Measurements from ENCODE around the gene CAMSAP2.
"Not testable (repeated sequence)": the region's sequence is repeated elsewhere in the genome, so short reads cannot be mapped to it uniquely, and the experiment has no call there.

The CAMSAP2 gene

GRCh38 chr1:200738949-200739651, 407 bp downstream of the CAMSAP2 start:
- DNase-seq (ENCODE audit: low read depth in 2 of 2, low spot score in 1 of 2): peak; percentile 12 to 20

DNA sequence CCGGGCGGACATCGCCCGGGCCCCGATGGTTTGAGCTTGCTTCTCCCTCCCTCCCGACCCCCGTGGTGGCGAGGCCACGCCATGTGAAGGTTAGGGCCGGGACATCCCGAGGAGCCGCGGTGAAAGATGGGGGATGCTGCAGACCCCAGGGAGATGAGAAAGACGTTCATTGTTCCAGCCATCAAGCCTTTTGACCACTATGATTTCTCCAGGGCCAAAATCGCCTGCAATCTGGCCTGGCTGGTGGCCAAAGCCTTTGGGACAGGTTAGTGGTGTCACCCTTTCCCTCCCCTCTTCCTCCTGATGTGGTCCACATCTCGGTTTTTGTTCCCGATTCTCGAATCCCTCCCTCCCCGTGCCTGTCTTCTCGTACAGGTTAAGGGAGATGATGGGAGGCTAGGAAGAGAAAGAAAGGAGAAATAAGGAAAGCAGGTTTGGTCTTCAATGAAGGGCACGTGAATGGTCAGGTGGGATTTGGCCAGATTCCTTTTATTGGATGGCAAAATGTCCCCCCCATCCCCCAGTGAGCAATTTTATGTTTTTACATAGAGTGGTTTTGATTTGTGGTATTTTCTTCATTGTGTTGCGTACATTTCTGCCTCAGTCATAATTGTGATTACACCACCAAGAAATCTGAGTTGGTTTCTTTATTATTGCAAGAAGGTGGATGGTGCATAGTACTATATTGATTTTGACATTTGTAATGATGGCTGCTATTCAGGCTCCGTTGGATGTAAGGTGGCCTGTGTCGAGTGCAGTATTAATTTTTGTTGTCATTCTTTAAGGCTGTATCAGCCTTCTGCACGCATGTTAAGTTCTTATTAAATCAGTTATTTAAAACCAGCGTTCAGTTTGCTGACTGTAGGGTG, 1.2 kb downstream of the CAMSAP2 start:
- no peak for DNase-seq (ENCODE audit: low read depth in 2 of 2, low spot score in 1 of 2)

DNA sequence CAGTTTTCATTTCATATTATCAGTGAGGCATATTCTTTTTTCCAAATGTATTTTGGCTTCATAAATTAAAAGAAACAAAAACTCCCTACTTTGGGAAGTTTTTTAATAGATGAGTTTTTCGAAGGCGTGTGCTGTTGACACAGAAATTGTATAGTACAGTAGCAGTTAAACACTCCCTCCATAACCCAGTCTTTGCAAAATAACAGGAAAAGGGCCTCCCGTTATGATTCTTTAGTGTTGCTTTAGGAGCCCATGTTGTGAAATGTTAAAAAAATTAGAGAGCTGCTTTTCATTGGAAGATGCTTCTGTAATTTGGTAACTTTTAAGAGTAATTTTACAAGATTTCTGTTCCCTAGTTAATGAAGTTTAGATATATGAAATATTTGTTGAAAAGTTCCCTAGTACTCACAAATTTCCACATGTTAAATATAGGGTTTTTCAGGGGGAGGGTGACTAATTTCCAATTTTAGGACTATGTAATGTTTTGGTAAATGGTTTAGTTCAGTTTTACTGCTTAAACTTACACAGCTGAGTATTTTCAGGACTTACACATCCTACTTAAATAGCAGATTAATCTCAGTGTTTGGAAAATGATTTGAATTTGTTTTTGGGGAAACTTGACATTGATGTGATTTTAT, 2.0 kb downstream of the CAMSAP2 start:
- no peak for DNase-seq (ENCODE audit: low read depth in 2 of 2, low spot score in 1 of 2)

DNA sequence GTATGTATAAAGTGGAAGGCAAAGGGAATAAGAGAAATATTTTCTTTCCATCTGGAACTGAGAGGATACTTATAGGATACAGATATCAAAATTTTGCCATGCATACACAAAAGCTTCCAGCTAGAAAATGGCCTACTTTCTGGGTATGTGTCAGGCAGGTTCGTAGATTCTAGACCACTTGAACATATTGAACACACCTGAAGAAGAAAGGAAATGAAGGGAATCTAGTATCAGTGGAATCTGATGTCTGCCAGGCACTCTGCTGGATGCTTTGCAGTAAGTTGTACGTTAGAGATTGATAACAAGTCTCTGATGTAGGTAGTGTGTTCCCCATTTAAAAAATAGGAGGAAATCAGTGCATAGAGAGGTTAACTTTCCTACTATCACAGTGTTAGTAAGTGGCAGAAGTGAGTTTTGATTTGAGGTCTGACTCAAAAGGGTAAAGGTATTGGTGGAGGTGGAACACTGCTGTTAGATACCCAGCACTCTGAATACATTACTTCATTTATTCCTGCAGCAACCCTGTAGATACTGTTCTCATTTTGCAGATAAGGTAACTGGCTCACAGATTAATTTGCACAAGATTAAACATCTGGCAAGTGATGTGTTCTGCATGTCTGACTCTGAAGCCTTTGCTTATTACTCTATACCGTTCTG, 3.0 kb downstream of the CAMSAP2 start:
- no peak for DNase-seq (ENCODE audit: low read depth in 2 of 2, low spot score in 1 of 2)

GRCh38 chr1:200744143-200744542, 5.5 kb downstream of the CAMSAP2 start:
- no peak for DNase-seq (ENCODE audit: low read depth in 2 of 2, low spot score in 1 of 2)

GRCh38 chr1:200749090-200749489, 10.4 kb downstream of the CAMSAP2 start:
- no peak for DNase-seq (ENCODE audit: low read depth in 2 of 2, low spot score in 1 of 2)

- DNase-seq (ENCODE audit: low read depth in 2 of 2, low spot score in 1 of 2): not testable (repeated sequence)
These were observed 12.1 kb downstream of the CAMSAP2 start for GRCh38 chr1:200750749-200751148.

DNA sequence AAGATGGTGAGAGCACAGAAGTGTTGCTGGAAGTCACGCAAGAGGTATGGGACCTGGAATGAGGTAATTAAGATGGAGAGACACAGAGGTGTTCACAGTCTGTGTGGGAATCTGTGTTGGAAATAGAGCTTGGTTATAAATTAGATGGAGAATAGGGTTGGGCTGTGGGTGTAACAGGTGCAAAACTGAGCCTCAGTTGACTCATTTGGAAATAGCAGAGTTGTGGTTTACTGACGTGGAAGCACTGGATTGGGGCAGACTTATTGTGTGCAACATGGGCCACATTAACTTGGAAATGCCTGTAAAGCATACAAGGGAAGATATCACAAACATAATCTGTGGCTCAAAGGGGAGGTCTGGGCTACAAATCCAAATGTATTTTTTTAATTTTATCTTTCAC, 13.0 kb downstream of the CAMSAP2 start:
- DNase-seq (ENCODE audit: low read depth in 2 of 2, low spot score in 1 of 2): no peak

- DNase-seq (ENCODE audit: low read depth in 2 of 2, low spot score in 1 of 2): no peak
These were observed 15.0 kb downstream of the CAMSAP2 start for GRCh38 chr1:200753650-200754198.

- DNase-seq (ENCODE audit: low read depth in 2 of 2, low spot score in 1 of 2): no peak
These were observed 16.8 kb downstream of the CAMSAP2 start for GRCh38 chr1:200755456-200755855.

DNA sequence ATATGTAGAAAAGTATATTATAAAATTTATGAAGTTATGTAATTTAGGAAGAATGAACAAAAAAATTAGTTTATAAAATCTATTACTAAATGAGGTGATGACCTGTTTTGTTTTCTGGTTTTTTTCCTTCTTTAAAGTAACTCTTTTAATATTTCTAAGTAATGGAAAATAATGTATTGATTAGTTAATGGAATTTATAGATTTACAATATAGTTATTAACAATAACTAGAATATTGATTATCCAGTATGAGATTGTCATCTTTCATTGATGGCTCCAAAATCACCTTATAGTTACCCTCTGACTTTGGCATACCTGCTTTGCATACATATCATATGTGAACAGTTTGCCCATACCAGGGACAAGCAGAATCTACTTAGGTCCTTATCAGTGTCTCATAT, 23.4 kb downstream of the CAMSAP2 start:
- no peak for DNase-seq (ENCODE audit: low read depth in 2 of 2, low spot score in 1 of 2)

DNA sequence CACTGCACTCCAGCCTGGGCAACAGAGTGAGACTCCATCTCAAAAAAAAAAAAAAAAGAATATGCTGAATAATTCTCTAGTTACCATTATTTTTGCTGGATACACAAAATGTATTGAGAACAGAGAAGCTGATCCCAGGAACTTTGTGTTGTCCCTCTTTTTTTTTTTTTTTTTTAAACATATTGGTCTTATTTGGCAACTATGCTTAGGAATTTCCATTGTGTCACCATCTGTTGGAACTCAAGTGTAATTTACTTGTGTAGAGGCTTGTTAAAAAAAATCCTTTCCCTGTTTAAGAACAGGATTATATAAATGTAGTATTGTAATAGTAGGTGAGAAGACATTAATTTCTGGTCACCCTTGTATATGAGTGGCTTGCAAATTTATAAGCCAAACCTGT, 28.6 kb downstream of the CAMSAP2 start:
- no peak for DNase-seq (ENCODE audit: low read depth in 2 of 2, low spot score in 1 of 2)

- no peak for DNase-seq (ENCODE audit: low read depth in 2 of 2, low spot score in 1 of 2)
These were observed 33.2 kb downstream of the CAMSAP2 start for GRCh38 chr1:200771625-200772555.

- no peak for DNase-seq (ENCODE audit: low read depth in 2 of 2, low spot score in 1 of 2)
These were observed 35.6 kb downstream of the CAMSAP2 start for GRCh38 chr1:200774311-200774710.

DNA sequence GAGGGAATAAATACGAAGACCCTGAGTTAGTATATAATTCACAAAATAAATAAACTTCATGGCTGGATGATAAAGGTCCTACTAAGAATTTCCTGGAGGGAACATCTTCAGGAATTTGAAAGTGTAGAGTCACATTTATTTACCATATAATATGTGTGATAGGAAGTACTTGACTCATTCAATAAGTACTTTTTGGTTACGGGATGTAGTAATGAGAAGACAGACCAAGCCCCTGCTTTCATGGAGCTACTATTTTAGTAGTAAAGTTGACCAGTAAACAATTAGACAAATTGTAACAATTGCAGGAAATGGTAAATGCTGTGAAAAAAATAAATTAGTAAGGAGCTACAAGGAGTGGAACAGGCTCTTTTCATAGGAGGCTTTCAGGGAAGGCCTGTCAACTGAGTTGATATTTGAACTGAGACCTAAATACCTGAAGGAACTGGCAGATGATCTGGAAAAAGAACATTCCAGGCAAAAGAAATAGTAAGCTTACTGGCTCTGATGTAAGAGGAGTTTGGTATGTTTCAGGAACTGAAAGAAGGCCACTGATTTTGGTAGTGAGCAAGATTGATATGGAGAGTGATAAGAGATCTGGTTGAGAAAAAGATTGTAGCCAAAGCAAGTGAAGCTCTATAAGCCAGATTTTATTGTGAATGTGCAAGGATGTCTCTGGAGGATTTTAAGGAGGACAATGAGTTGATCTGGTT, 36.2 kb downstream of the CAMSAP2 start:
- DNase-seq (ENCODE audit: low read depth in 2 of 2, low spot score in 1 of 2): no peak

GRCh38 chr1:200775850-200776249, 37.2 kb downstream of the CAMSAP2 start:
- no peak for DNase-seq (ENCODE audit: low read depth in 2 of 2, low spot score in 1 of 2)

DNA sequence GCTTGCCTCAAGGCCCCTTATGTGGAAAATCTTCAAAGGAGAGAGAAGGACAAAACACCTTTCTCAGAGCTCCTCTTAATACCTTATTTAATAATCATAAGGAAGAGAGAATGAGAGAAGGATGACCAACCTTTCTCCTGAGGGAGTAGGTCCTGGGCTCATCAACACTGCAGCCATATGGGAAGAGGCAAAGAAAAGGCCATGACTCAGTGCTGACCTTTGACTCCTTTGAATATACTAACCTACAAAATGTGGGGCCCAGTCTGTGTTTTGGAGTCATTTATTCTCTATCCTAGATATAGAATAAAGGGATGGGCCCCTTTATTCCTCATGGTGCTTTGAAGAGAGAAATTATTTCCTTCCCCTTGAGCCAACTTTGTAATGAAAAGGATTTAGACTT, 38.3 kb downstream of the CAMSAP2 start:
- DNase-seq (ENCODE audit: low read depth in 2 of 2, low spot score in 1 of 2): no peak

DNA sequence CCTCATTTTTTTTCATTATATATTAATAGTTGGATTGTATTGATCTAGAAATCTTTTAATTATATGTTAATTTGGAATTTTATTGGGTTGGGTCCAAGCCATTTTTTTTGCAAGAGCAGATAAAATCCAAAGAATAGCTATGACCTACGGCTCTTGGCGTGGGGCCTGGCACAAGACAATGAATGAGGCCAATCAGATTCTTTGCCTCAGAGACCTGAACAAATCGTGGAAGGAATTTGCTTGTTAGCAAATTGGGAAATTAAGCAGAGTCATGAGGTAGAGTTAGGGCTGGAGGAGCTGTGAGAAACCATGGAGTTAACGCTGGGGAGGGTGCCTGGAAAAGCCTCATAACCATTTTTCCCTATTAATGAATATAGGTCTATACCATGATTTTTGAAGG, 40.1 kb downstream of the CAMSAP2 start:
- no peak for DNase-seq (ENCODE audit: low read depth in 2 of 2, low spot score in 1 of 2)

DNA sequence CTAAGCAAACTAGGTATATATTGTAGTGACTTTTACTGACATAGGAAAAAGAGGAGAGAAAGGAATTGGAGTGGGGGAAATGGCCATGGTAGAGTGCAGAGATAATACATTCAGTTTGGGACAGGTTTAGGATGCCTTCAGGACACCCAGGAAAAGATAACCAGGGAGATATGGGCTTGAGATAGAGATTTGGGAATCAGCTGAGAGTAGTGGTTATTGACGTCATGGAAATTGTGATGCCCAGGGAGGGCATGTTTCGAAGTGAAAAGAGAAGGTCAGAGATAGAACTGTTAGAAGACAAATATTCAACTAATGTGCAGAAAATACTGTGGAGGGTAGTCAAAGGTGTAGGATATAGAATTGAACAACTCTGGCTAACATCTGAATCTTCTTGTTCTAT, 40.6 kb downstream of the CAMSAP2 start:
- no peak for DNase-seq (ENCODE audit: low read depth in 2 of 2, low spot score in 1 of 2)

All from stimulated activated CD8-positive, alpha-beta memory T cell treated with anti-CD3 and anti-CD28 coated beads, Interleukin-4, amount 100 ng/mL, for 4 hours (primary cell).